Measurements from ENCODE around the gene FAM43A. TPM values are rescaled to one million over a fixed set of nuclear protein-coding genes. Genes with fewer than 3 reads are reported as not detected.

Gene FAM43A
- total RNA-seq, 2 experiments from 2014 or later = 2.4 to 2.6 TPM

DNA sequence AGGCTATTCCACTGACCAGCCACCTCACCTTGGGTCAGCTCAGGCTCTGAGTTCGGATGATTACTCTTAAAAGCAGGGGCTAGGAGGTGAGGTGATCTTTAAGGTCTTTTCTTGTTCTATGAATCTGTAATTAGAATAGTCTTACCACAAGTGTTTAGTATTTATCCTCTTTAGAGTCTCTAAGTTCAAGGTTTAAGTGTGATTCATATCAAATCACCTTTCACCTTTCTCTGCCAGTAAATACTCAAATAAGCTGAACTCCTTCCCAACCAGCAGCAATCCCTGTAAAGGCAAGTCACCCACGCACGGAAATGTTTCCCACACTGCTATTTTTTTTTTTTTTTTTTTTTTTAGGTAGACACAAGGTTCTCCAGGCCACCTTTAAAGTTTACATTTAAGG, 37.9 kb upstream of the FAM43A start:
- Histone ChIP-seq H3K27ac (ENCODE audit: low read depth in 1 of 2, low read length in 2 of 2) (no peak overlapping the region), H3K9me3 (ENCODE audit: control insufficient read depth in 1 of 2, insufficient read depth in 1 of 2, low read length in 2 of 2) (no peaks in the 10 kb centered on the region), H3K4me3 (ENCODE audit: low read length) (no peak overlapping the region), H3K4me1 (ENCODE audit: insufficient read depth, low read length) (no peaks in the 10 kb centered on the region), H3K36me3 (ENCODE audit: insufficient read depth, low read length) (peaks cover 78% of the 10 kb centered on the region), H3K27me3 (ENCODE audit: control insufficient read depth in 1 of 2, insufficient read depth in 2 of 2, low read length in 2 of 2) (no peaks in the 10 kb centered on the region)
- Mint-ChIP-seq H3K36me3 (ENCODE audit: low read depth) (peaks cover 91% of the 10 kb centered on the region), H3K27ac (no peak overlapping the region), H3K4me3 (no peak overlapping the region), H3K27me3 (no peaks in the 10 kb centered on the region), H3K9me3 (no peaks in the 10 kb centered on the region), H3K4me1 (ENCODE audit: low read depth) (no peaks in the 10 kb centered on the region)
- TF ChIP-seq, protein P1, sequence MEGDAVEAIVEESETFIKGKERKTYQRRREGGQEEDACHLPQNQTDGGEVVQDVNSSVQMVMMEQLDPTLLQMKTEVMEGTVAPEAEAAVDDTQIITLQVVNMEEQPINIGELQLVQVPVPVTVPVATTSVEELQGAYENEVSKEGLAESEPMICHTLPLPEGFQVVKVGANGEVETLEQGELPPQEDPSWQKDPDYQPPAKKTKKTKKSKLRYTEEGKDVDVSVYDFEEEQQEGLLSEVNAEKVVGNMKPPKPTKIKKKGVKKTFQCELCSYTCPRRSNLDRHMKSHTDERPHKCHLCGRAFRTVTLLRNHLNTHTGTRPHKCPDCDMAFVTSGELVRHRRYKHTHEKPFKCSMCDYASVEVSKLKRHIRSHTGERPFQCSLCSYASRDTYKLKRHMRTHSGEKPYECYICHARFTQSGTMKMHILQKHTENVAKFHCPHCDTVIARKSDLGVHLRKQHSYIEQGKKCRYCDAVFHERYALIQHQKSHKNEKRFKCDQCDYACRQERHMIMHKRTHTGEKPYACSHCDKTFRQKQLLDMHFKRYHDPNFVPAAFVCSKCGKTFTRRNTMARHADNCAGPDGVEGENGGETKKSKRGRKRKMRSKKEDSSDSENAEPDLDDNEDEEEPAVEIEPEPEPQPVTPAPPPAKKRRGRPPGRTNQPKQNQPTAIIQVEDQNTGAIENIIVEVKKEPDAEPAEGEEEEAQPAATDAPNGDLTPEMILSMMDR (IDR thresholded peaks at IDR 0.05) = no peak
- ChIA-PET POLR2A (no interaction called here), CTCF (interaction anchor here (0.6 kb wide), 1 partner anchor 1267 kb away, joined by 5 read pairs; no protein-coding TSS in a partner anchor)
- intact Hi-C loops (cut with DNase I, micrococcal nuclease) = no loop called here
- no peak for DNase-seq
- no peak for ATAC-seq (ENCODE audit: poor library complexity)

DNA sequence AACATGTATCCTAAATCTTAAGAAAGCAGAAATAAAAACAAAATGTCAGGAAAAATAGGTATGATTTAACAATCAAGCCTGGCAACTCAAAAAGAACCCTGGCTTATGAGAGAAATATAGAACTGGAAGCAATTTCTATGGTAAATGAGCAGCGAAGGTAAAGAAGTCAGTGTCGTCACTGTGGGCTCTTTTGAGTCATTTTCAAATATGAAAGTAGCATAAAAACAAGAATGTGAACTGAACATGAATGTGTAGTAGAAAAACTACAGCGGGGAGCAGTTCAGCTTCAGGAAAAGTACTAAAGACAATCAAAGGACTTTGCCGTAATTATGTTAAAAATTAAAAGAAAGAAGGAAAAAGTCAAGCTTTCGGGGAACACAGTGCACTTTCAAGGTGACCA, 31.2 kb upstream of the FAM43A start:
- Histone ChIP-seq H3K9me3 (ENCODE audit: control insufficient read depth in 1 of 2, insufficient read depth in 1 of 2, low read length in 2 of 2) (no peaks in the 10 kb centered on the region), H3K4me3 (ENCODE audit: low read length) (no peak overlapping the region), H3K27ac (ENCODE audit: low read depth in 1 of 2, low read length in 2 of 2) (no peak overlapping the region), H3K27me3 (ENCODE audit: control insufficient read depth in 1 of 2, insufficient read depth in 2 of 2, low read length in 2 of 2) (no peaks in the 10 kb centered on the region), H3K4me1 (ENCODE audit: insufficient read depth, low read length) (no peaks in the 10 kb centered on the region), H3K36me3 (ENCODE audit: insufficient read depth, low read length) (peaks cover 73% of the 10 kb centered on the region)
- Mint-ChIP-seq H3K4me1 (ENCODE audit: low read depth) (peaks cover 10% of the 10 kb centered on the region), H3K9me3 (no peaks in the 10 kb centered on the region), H3K27me3 (no peaks in the 10 kb centered on the region), H3K4me3 (no peak overlapping the region), H3K36me3 (ENCODE audit: low read depth) (peaks cover 93% of the 10 kb centered on the region), H3K27ac (no peak overlapping the region)
- TF ChIP-seq, protein P1 (IDR thresholded peaks at IDR 0.05) = no peak
- intact Hi-C loops (cut with DNase I, micrococcal nuclease) = no loop called here
- ChIA-PET POLR2A (no interaction called here), CTCF (no interaction called here)
- DNase-seq (no peak), ATAC-seq (ENCODE audit: poor library complexity) (no peak)

DNA sequence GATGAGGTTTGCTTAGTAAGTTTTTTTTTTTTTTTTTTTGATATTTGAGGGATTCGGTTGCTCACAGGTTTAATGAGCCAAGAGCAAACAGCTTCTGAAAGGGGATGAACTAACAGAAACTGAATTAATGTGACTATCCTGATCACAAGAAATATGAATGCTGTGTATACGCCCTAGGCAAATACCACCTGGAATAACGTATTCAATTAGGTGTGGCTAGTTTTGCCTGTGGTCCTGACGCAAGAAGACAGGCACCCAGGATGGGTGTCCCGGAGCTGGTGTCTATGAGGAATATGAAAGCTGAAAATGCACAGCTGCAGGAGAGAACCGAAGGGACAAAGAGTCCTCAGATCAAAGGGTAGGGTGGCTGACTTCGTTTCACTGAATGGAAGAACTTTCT, 28.2 kb upstream of the FAM43A start:
- Histone ChIP-seq H3K36me3 (ENCODE audit: insufficient read depth, low read length) (peaks cover 76% of the 10 kb centered on the region), H3K4me1 (ENCODE audit: insufficient read depth, low read length) (peaks cover 8% of the 10 kb centered on the region), H3K4me3 (ENCODE audit: low read length) (no peak overlapping the region), H3K27ac (ENCODE audit: low read depth in 1 of 2, low read length in 2 of 2) (no peak overlapping the region), H3K9me3 (ENCODE audit: control insufficient read depth in 1 of 2, insufficient read depth in 1 of 2, low read length in 2 of 2) (no peaks in the 10 kb centered on the region), H3K27me3 (ENCODE audit: control insufficient read depth in 1 of 2, insufficient read depth in 2 of 2, low read length in 2 of 2) (no peaks in the 10 kb centered on the region)
- no peak overlapping the region for H3K4me3 Mint-ChIP-seq
- H3K27me3 Mint-ChIP-seq = no peaks in the 10 kb centered on the region
- ChIA-PET POLR2A (no interaction called here), CTCF (no interaction called here)
- ATAC-seq (ENCODE audit: poor library complexity) = no peak
- intact Hi-C loops (cut with DNase I, micrococcal nuclease) = no loop called here
- TF ChIP-seq, protein P1 (IDR thresholded peaks at IDR 0.05) = no peak
- no peak overlapping the region for H3K27ac Mint-ChIP-seq
- H3K36me3 Mint-ChIP-seq (ENCODE audit: low read depth) = peaks cover 93% of the 10 kb centered on the region
- no peaks in the 10 kb centered on the region for H3K9me3 Mint-ChIP-seq
- no peak for DNase-seq
- H3K4me1 Mint-ChIP-seq (ENCODE audit: low read depth) = peaks cover 32% of the 10 kb centered on the region

All from CD4-positive, alpha-beta T cell (primary cell).